ENCODE measurements around the gene RNF121.

RNF121 gene

GRCh38 chr11:71990701-71991100 lies 61.9 kb downstream of the RNF121 start:
- DNase-seq = no peak

GRCh38 chr11:71991494-71991893 lies 62.6 kb downstream of the RNF121 start:
- peak; percentile 88 for DNase-seq

GRCh38 chr11:71992136-71992730 lies 63.4 kb downstream of the RNF121 start:
- DNase-seq = no peak

GRCh38 chr11:71994786-71995185 lies 65.9 kb downstream of the RNF121 start:
- DNase-seq = peak; percentile 88

- DNase-seq = peak; percentile 100
These were observed 67.0 kb downstream of the RNF121 start for GRCh38 chr11:71995726-71996291.

- no peak for DNase-seq
These were observed 67.7 kb downstream of the RNF121 start for GRCh38 chr11:71996517-71996916.

GRCh38 chr11:71996946-71997345 lies 68.1 kb downstream of the RNF121 start:
- DNase-seq = peak; percentile 64

GRCh38 chr11:71997594-71997993 lies 68.7 kb downstream of the RNF121 start:
- no peak for DNase-seq

- no peak for DNase-seq
These were observed 69.2 kb downstream of the RNF121 start for GRCh38 chr11:71998061-71998460.

GRCh38 chr11:71998649-71999310 lies 69.9 kb downstream of the RNF121 start, which contains the start of gene IL18BP:
Gene IL18BP (plus strand): TSS chr11:71998909. CDS start chr11:71999985, 1,076 bp downstream.
- no peak for DNase-seq

- DNase-seq = peak; percentile 96
These were observed 70.5 kb downstream of the RNF121 start for GRCh38 chr11:71999362-71999761.

GRCh38 chr11:71999798-72000197 lies 71.0 kb downstream of the RNF121 start:
- DNase-seq = peak; percentile 96

- no peak for DNase-seq
These were observed 71.5 kb downstream of the RNF121 start for GRCh38 chr11:72000202-72000867.

- no peak for DNase-seq
These were observed 72.4 kb downstream of the RNF121 start for GRCh38 chr11:72001285-72001684.

- DNase-seq = no peak
These were observed 73.2 kb downstream of the RNF121 start for GRCh38 chr11:72001834-72002591.

GRCh38 chr11:72002841-72003775 lies 74.3 kb downstream of the RNF121 start:
- DNase-seq = peak; percentile 57

- DNase-seq = no peak
These were observed 74.9 kb downstream of the RNF121 start for GRCh38 chr11:72003776-72004171.

- DNase-seq = no peak
These were observed 75.9 kb downstream of the RNF121 start for GRCh38 chr11:72004515-72005346.

- DNase-seq = no peak
These were observed 76.8 kb downstream of the RNF121 start for GRCh38 chr11:72005347-72006260.
